SK-N-MC (cell line): ENCODE measurements around the gene MTR.

Source experiments
- EZH2 ChIP-seq: fragments of 200-600 bp; sonication (generic); IDR thresholded peaks from one replicate; pipeline ENCODE4 v1.6.1; 2017; ENCODE audit warnings: antibody characterized with exemption
- FOXP2 ChIP-seq: optimal IDR thresholded peaks from 2 replicates; pipeline ENCODE3; 2011; ENCODE audit warnings: mild to moderate bottlenecking, moderate library complexity; ENCODE audit not compliant: insufficient read depth; ENCODE audit errors: extremely low read length, control extremely low read depth
- POLR2AphosphoS5 ChIP-seq: IDR thresholded peaks from 2 replicates; pipeline ENCODE4 v1.6.1; 2012; ENCODE audit warnings: mild to moderate bottlenecking, low read depth, low read length, borderline replicate concordance

GRCh38 chr1:236917448-236917847 is 122.4 kb downstream of the MTR start:
- TF ChIP-seq EZH2: no peak
- TF ChIP-seq POLR2AphosphoS5: no peak
- no peak for TF ChIP-seq FOXP2
